Mesenchymal stem cell (in vitro differentiated cells and primary cell): Measurements from ENCODE around the gene CGB5. TPM values are rescaled to one million over a fixed set of nuclear protein-coding genes. Genes with fewer than 3 reads are reported as not detected.
A peak's percentile ranks its signal among the peaks of the same experiment; 100 is the strongest.
"Not testable (repeated sequence)": the region's sequence is repeated elsewhere in the genome, so short reads cannot be mapped to it uniquely, and the experiment has no call there.

Experiments
- DNase-seq: peaks from one replicate; pipeline ENCODE4 v3.0.0-alpha.2; 2013
- H2AFZ ChIP-seq: one replicate; pipeline ENCODE4 v1.6.1; 2013; ENCODE audit warnings: low read depth, mild to moderate bottlenecking, control low read depth, inconsistent platforms, low read length, moderate library complexity
- H2AK5ac ChIP-seq: 2 replicates; pipeline ENCODE4 v1.6.1; 2013; ENCODE audit warnings: low read length, moderate library complexity, mild to moderate bottlenecking, inconsistent platforms; ENCODE audit not compliant: severe bottlenecking
- H2BK120ac ChIP-seq: one replicate; pipeline ENCODE4 v1.6.1; 2013; ENCODE audit warnings: low read depth, mild to moderate bottlenecking, inconsistent platforms, low read length, moderate library complexity
- H2BK12ac ChIP-seq, 2 experiments: one replicate each; pipeline ENCODE4 v1.6.1; 2013; ENCODE audit warnings: inconsistent platforms in 2 of 2, low read length in 2 of 2, mild to moderate bottlenecking in 2 of 2, moderate library complexity in 2 of 2, control low read depth in 1 of 2
- H2BK15ac ChIP-seq: one replicate; pipeline ENCODE4 v1.6.1; 2013; ENCODE audit warnings: mild to moderate bottlenecking, low read depth, inconsistent platforms; ENCODE audit not compliant: poor library complexity, severe bottlenecking
- H2BK5ac ChIP-seq: 2 replicates; pipeline ENCODE4 v1.6.1; 2013; ENCODE audit warnings: low read depth, mild to moderate bottlenecking, low read length, control low read depth, inconsistent platforms; ENCODE audit not compliant: poor library complexity, severe bottlenecking
- H3K14ac ChIP-seq, 2 experiments: one replicate each; pipeline ENCODE4 v1.6.1; 2013; ENCODE audit warnings: inconsistent platforms in 2 of 2, low read length in 2 of 2, control low read depth in 1 of 2, mild to moderate bottlenecking in 1 of 2, moderate library complexity in 1 of 2
- H3K18ac ChIP-seq, 2 experiments: one replicate each; pipeline ENCODE4 v1.6.1; 2013; ENCODE audit warnings: inconsistent platforms in 2 of 2, low read length in 2 of 2, control low read depth in 1 of 2, low read depth in 1 of 2, mild to moderate bottlenecking in 1 of 2
- H3K23ac ChIP-seq, 2 experiments: one replicate each; pipeline ENCODE4 v1.6.1; 2013; ENCODE audit warnings: inconsistent platforms in 2 of 2, low read length in 2 of 2, mild to moderate bottlenecking in 2 of 2, moderate library complexity in 2 of 2, control low read depth in 1 of 2
- H3K27ac ChIP-seq: 2 replicates; pipeline ENCODE4 v1.5.1; 2013; ENCODE audit warnings: mild to moderate bottlenecking, moderate library complexity, low read length, control low read depth, inconsistent platforms; ENCODE audit not compliant: poor library complexity, severe bottlenecking
- H3K27me3 ChIP-seq, 2 experiments: 2 replicates each; pipeline versions ENCODE4 v1.6.1 to v1.7.0; 2013; ENCODE audit warnings: low read length in 2 of 2, mild to moderate bottlenecking in 2 of 2, moderate library complexity in 2 of 2, control low read depth in 1 of 2, inconsistent platforms in 1 of 2; ENCODE audit not compliant: control insufficient read depth in 1 of 2, insufficient read depth in 1 of 2
- H3K36me3 ChIP-seq, 2 experiments: 2 replicates each; pipeline versions ENCODE4 v1.6.1 to v1.7.0; 2013; ENCODE audit warnings: low read length in 2 of 2, control low read depth in 1 of 2, inconsistent platforms in 1 of 2, low read depth in 1 of 2, mild to moderate bottlenecking in 1 of 2; ENCODE audit not compliant: insufficient read depth in 2 of 2, control insufficient read depth in 1 of 2
- H3K4ac ChIP-seq, 2 experiments: one replicate each; pipeline ENCODE4 v1.6.1; 2013; ENCODE audit warnings: inconsistent platforms in 2 of 2, low read length in 2 of 2, mild to moderate bottlenecking in 2 of 2, moderate library complexity in 2 of 2, control low read depth in 1 of 2, low read depth in 1 of 2
- H3K4me1 ChIP-seq: 2 replicates; pipeline ENCODE4 v1.6.1; 2013; ENCODE audit warnings: low read depth, low read length, control low read depth; ENCODE audit not compliant: control insufficient read depth, insufficient read depth
- H3K4me2 ChIP-seq: 2 replicates; pipeline ENCODE4 v1.6.1; 2013; ENCODE audit warnings: low read length, mild to moderate bottlenecking, inconsistent platforms; ENCODE audit not compliant: poor library complexity, severe bottlenecking
- H3K4me3 ChIP-seq, 2 experiments: 2 replicates each; pipeline versions ENCODE4 v1.5.1 to v1.7.0; 2013; ENCODE audit warnings: low read length in 2 of 2, mild to moderate bottlenecking in 2 of 2, control low read depth in 1 of 2, low read depth in 1 of 2; ENCODE audit not compliant: insufficient read depth in 1 of 2
- H3K79me1 ChIP-seq: replicated peaks from 2 replicates; pipeline ENCODE4 v1.6.1; 2013; ENCODE audit warnings: mild to moderate bottlenecking, control low read depth, low read length, inconsistent platforms; ENCODE audit not compliant: poor library complexity, severe bottlenecking
- H3K9ac ChIP-seq: 2 replicates; pipeline ENCODE4 v1.7.0; 2013; ENCODE audit warnings: mild to moderate bottlenecking, low read length, moderate library complexity
- H3K9me3 ChIP-seq: 2 replicates; pipeline ENCODE4 v1.7.0; 2013; ENCODE audit warnings: mild to moderate bottlenecking, low read length; ENCODE audit not compliant: control insufficient read depth
- H4K8ac ChIP-seq: one replicate; pipeline ENCODE4 v1.6.1; 2013; ENCODE audit warnings: inconsistent platforms, mild to moderate bottlenecking, low read length, moderate library complexity
- H4K91ac ChIP-seq: one replicate; pipeline ENCODE4 v1.6.1; 2013; ENCODE audit warnings: mild to moderate bottlenecking, low read length, inconsistent platforms
- WGBS: methylation state at CpG from one replicate; pipeline ENCODE4 v1.1.7; 2013; ENCODE audit warnings: mixed read lengths; 5-methylcytosine and 5-hydroxymethylcytosine counted together
- polyA plus RNA-seq, 2 experiments: library from polyadenylated mRNA; stranded (reverse); fragments of 200-250 nt; gene quantifications; one replicate each; pipeline ENCODE4 v1.2.3, GENCODE V29; 2013

The CGB5 gene
- not detected for polyA plus RNA-seq (2013, experiment 1 of 2)
- not detected for polyA plus RNA-seq (2013, experiment 2 of 2)

GRCh38 chr19:49043548-49043947 lies at the start of gene CGB5:
Gene CGB5 (plus strand): TSS chr19:49043848. CDS start chr19:49044210, 362 bp downstream.
- not testable (repeated sequence) for H3K9ac ChIP-seq, H2AK5ac ChIP-seq, H2BK5ac ChIP-seq, H4K91ac ChIP-seq, DNase-seq, H4K8ac ChIP-seq, H3K36me3 ChIP-seq, H3K27me3 ChIP-seq, H2AFZ ChIP-seq, H2BK15ac ChIP-seq, H2BK120ac ChIP-seq, H3K23ac ChIP-seq, H2BK12ac ChIP-seq, H3K79me1 ChIP-seq, H3K27ac ChIP-seq, H3K4me3 ChIP-seq, H3K4ac ChIP-seq, H3K14ac ChIP-seq, H3K18ac ChIP-seq, H3K4me1 ChIP-seq, H3K4me2 ChIP-seq, H3K9me3 ChIP-seq
- WGBS, result 71% methylated on average over 7 of the region's 15 CpGs

GRCh38 chr19:48994035-48994386 lies 49.6 kb upstream of the CGB5 start:
- H3K4me1 ChIP-seq, result peaks cover 31% of the 10 kb centered on the region
- no peak overlapping the region for H2AFZ ChIP-seq
- peak overlapping the region in 1 of 2 experiments; percentile 35 for H3K23ac ChIP-seq
- peak overlapping the region; percentile 13 for H2AK5ac ChIP-seq
- peak overlapping the region in 1 of 2 experiments; percentile 10 for H2BK12ac ChIP-seq
- H3K27me3 ChIP-seq, result no peaks in the 10 kb centered on the region
- peaks cover 11 to 26% of the 10 kb centered on the region in 2 experiments for H3K36me3 ChIP-seq
- H3K18ac ChIP-seq, result no peak overlapping the region
- peak overlapping the region; percentile 38 for H4K8ac ChIP-seq
- H3K4me2 ChIP-seq, result peak overlapping the region; percentile 90
- H4K91ac ChIP-seq, result no peak overlapping the region
- no peaks in the 10 kb centered on the region for H3K9me3 ChIP-seq
- H3K4ac ChIP-seq, result peak overlapping the region in 1 of 2 experiments; percentile 55
- H2BK15ac ChIP-seq, result no peak overlapping the region
- H3K4me3 ChIP-seq, result peak overlapping the region; percentile 70 to 97
- no peak overlapping the region for H2BK5ac ChIP-seq
- no peak for DNase-seq
- no peak overlapping the region for H2BK120ac ChIP-seq
- WGBS, result 5% methylated on average over 11 of the region's 13 CpGs
- H3K14ac ChIP-seq, result no peak overlapping the region
- peaks cover 20% of the 10 kb centered on the region for H3K79me1 ChIP-seq
- peak overlapping the region; percentile 97 for H3K9ac ChIP-seq
- peak overlapping the region; percentile 35 for H3K27ac ChIP-seq

GRCh38 chr19:48997972-48998371 lies 45.7 kb upstream of the CGB5 start:
- peak; percentile 70 for DNase-seq
- peak overlapping the region; percentile 34 for H3K27ac ChIP-seq
- no peaks in the 10 kb centered on the region for H3K27me3 ChIP-seq
- no peak overlapping the region for H3K9ac ChIP-seq
- H3K4ac ChIP-seq, result peak overlapping the region in 1 of 2 experiments; percentile 27
- no peak overlapping the region for H4K8ac ChIP-seq
- H3K9me3 ChIP-seq, result no peaks in the 10 kb centered on the region
- no peak overlapping the region for H2BK5ac ChIP-seq
- H3K4me1 ChIP-seq, result peaks cover 16% of the 10 kb centered on the region
- H3K23ac ChIP-seq, result no peak overlapping the region
- H2AK5ac ChIP-seq, result no peak overlapping the region
- H3K18ac ChIP-seq, result no peak overlapping the region
- H2BK120ac ChIP-seq, result no peak overlapping the region
- no peak overlapping the region for H3K4me3 ChIP-seq
- no peak overlapping the region for H2BK15ac ChIP-seq
- no peak overlapping the region for H2BK12ac ChIP-seq
- peaks cover 22% of the 10 kb centered on the region for H3K79me1 ChIP-seq
- no peak overlapping the region for H2AFZ ChIP-seq
- H4K91ac ChIP-seq, result no peak overlapping the region
- no peak overlapping the region for H3K14ac ChIP-seq
- H3K36me3 ChIP-seq, result peaks cover 6% of the 10 kb centered on the region in 2 experiments
- H3K4me2 ChIP-seq, result no peak overlapping the region
- WGBS, result 86% methylated on average over 5 of the region's 5 CpGs

GRCh38 chr19:48999481-49000325 lies 43.9 kb upstream of the CGB5 start:
- no peak overlapping the region for H3K14ac ChIP-seq
- no peaks in the 10 kb centered on the region for H3K27me3 ChIP-seq
- H3K4me1 ChIP-seq, result peaks cover 11% of the 10 kb centered on the region
- H2BK120ac ChIP-seq, result no peak overlapping the region
- no peak overlapping the region for H3K23ac ChIP-seq
- peaks cover 23% of the 10 kb centered on the region for H3K79me1 ChIP-seq
- no peak overlapping the region for H3K4me3 ChIP-seq
- H3K27ac ChIP-seq, result no peak overlapping the region
- H4K91ac ChIP-seq, result no peak overlapping the region
- peak; percentile 76 for DNase-seq
- peak overlapping the region; percentile 26 for H3K9ac ChIP-seq
- no peaks in the 10 kb centered on the region for H3K9me3 ChIP-seq
- H2BK12ac ChIP-seq, result peak overlapping the region in 1 of 2 experiments; percentile 45
- no peak overlapping the region for H3K4ac ChIP-seq
- H2BK15ac ChIP-seq, result no peak overlapping the region
- 58% methylated on average over 16 of the region's 16 CpGs for WGBS
- H2AK5ac ChIP-seq, result no peak overlapping the region
- H3K4me2 ChIP-seq, result no peak overlapping the region
- peak overlapping the region in 1 of 2 experiments; percentile 46 for H3K18ac ChIP-seq
- H2BK5ac ChIP-seq, result no peak overlapping the region
- H3K36me3 ChIP-seq, result peaks cover 21 to 23% of the 10 kb centered on the region in 2 experiments
- no peak overlapping the region for H2AFZ ChIP-seq
- H4K8ac ChIP-seq, result peak overlapping the region; percentile 58
